ENCODE results near the gene UNC13D.
"Not testable (repeated sequence)": the region's sequence is repeated elsewhere in the genome, so short reads cannot be mapped to it uniquely, and the experiment has no call there.

- not testable (repeated sequence) for TF ChIP-seq CTCF (IDR thresholded peaks at IDR 0.05); POLR2A (IDR thresholded peaks at IDR 0.05; ENCODE audit: low read depth); POLR2AphosphoS5 (IDR thresholded peaks at IDR 0.05)
Measured at GRCh38 chr17:75870228-75870627, 26.0 kb upstream of the UNC13D start.

All from esophagus muscularis mucosa (tissue), 3 donors.